ENCODE measurements around the gene TULP4. TPM values are rescaled to one million over a fixed set of nuclear protein-coding genes. Genes with fewer than 3 reads are reported as not detected.
"Not testable (repeated sequence)": the region's sequence is repeated elsewhere in the genome, so short reads cannot be mapped to it uniquely, and the experiment has no call there.

TULP4 gene
- total and polyA plus RNA-seq, 8 donors, result 1.7 to 237 (median 54.3) TPM

DNA sequence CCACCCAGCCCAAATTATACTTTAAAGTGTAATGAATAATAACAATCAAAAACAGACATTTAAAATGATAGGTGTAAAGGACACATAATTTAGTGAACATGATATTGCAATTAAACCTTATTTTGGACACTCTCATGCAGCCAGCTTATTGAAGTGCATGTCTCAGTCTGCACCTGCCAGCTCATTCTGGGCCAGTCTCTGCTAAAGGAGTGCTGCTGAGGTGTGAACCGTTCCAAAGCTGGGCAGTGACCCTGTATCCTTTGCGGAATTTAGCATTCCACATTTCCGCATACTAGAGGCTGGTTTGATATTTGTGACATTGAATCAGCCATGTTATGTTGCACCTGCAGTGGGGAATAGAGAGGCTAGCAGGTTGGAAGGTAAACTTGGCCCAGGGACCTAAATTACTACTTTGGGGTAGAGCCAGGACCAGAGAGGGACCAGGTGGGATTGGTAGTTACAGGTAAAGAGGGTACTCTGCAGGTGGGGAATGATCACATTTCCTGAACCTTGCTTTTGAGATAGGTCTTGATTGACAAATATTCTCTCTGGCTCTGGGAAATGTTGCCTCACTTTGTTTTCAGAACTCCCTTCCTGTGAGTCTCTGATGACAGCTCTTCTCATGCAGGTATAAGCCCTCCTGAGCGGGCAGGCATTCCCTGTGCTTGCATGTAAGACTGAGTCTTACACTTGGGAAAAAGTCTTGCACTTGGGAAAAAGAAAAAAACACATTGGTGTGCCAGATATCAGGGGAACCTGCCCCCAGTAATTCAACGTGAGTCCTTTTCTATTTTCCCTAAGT is 26.2 kb downstream of the TULP4 start:
- 86 to 94% (median 88%) methylated on average over 5 of the region's 5 CpGs for WGBS, 5 donors

DNA sequence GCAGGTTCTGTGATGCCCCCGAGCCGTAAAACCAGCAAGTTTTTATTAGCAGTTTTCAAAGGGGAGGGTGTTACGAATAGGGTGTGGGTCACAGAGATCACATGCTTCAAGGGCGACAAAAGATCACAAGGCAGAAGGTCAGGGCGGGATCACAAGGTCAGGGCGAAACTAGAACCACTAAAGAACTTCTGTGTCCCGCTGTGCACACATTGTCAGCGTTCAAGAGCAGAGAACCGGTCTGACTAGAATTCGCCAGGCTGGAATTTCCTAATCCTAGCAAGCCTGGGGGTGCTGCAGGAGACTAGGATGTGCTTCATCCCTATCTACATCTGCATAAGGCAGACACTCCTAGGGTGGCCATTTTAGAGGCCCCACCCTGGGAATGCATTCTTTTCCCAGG is 26.9 kb downstream of the TULP4 start:
- intact Hi-C loops (cut with DNase I; ENCODE audit: low total_unique reads), result not testable (repeated sequence)

More for the DNA sequence above, 26.2 kb downstream of the TULP4 start:
- Histone ChIP-seq H3K27ac (peak overlapping the region in 1 of 5 donors; percentile 20), H3K36me3 (peaks cover 0 to 3% (median 0%) of the 10 kb centered on the region in 4 donors), H3K4me3 (no peak overlapping the region), H3K9me3 (no peaks in the 10 kb centered on the region), H3K4me1 (peaks cover 0 to 54% (median 18%) of the 10 kb centered on the region in 4 donors), H3K27me3 (no peaks in the 10 kb centered on the region)
- intact Hi-C loops (cut with DNase I; ENCODE audit: low total_unique reads), result no loop called here
- TF ChIP-seq POLR2AphosphoS5 (IDR thresholded peaks at IDR 0.05) (no peak), POLR2A (IDR thresholded peaks at IDR 0.05) (no peak), EP300 (IDR thresholded peaks at IDR 0.05) (no peak)
- TF ChIP-seq, protein P1, sequence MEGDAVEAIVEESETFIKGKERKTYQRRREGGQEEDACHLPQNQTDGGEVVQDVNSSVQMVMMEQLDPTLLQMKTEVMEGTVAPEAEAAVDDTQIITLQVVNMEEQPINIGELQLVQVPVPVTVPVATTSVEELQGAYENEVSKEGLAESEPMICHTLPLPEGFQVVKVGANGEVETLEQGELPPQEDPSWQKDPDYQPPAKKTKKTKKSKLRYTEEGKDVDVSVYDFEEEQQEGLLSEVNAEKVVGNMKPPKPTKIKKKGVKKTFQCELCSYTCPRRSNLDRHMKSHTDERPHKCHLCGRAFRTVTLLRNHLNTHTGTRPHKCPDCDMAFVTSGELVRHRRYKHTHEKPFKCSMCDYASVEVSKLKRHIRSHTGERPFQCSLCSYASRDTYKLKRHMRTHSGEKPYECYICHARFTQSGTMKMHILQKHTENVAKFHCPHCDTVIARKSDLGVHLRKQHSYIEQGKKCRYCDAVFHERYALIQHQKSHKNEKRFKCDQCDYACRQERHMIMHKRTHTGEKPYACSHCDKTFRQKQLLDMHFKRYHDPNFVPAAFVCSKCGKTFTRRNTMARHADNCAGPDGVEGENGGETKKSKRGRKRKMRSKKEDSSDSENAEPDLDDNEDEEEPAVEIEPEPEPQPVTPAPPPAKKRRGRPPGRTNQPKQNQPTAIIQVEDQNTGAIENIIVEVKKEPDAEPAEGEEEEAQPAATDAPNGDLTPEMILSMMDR (IDR thresholded peaks at IDR 0.05), result no peak
- no peak for DNase-seq

DNA sequence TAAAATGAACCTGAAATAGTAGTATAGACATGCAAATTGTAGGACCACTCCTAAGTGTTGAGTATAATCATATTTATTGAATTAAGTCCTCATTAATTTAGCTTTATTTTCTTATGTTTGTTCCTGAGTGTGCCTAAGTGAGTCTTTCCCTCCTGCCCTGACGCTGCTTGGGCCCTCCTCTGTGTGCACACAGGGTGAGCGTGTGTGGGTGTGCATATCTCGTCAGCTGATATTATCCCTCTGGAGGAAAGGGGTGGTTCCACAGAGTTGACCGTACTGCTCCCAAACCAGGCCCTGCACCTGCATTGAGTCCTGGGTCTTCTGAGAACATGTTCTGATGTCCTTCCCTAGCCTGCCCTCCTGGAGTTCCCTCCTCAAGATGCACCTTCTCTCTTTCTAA is 28.0 kb downstream of the TULP4 start:
- peak overlapping the region in 1 of 5 donors; percentile 4 for H3K27ac ChIP-seq
- DNase-seq, result no peak
- TF ChIP-seq POLR2AphosphoS5 (IDR thresholded peaks at IDR 0.05) (no peak), POLR2A (IDR thresholded peaks at IDR 0.05) (no peak), EP300 (IDR thresholded peaks at IDR 0.05) (no peak)
- TF ChIP-seq, protein P1 (IDR thresholded peaks at IDR 0.05), result no peak
- H3K9me3 ChIP-seq, result peaks cover 0 to 2% (median 0%) of the 10 kb centered on the region in 4 donors
- H3K27me3 ChIP-seq, result no peaks in the 10 kb centered on the region
- no peak overlapping the region for H3K4me3 ChIP-seq
- WGBS, 5 donors, result 73 to 87% (median 75%) methylated on average over 4 of the region's 4 CpGs
- peaks cover 0 to 3% (median 0%) of the 10 kb centered on the region in 4 donors for H3K36me3 ChIP-seq
- H3K4me1 ChIP-seq, result peaks cover 0 to 60% (median 18%) of the 10 kb centered on the region in 4 donors
- intact Hi-C loops (cut with DNase I; ENCODE audit: low total_unique reads), result no loop called here

More for the DNA sequence above, 26.9 kb downstream of the TULP4 start:
- H3K9me3 ChIP-seq, H3K27ac ChIP-seq, H3K36me3 ChIP-seq, H3K27me3 ChIP-seq, H3K4me3 ChIP-seq: not testable (repeated sequence)
- 54 to 71% (median 62%) methylated on average over 10 of the region's 10 CpGs for WGBS, 5 donors
- DNase-seq, result peak in 1 of 2 donors; percentile 57
- H3K4me1 ChIP-seq, result peaks cover 0 to 56% (median 18%) of the 10 kb centered on the region in 4 donors

DNA sequence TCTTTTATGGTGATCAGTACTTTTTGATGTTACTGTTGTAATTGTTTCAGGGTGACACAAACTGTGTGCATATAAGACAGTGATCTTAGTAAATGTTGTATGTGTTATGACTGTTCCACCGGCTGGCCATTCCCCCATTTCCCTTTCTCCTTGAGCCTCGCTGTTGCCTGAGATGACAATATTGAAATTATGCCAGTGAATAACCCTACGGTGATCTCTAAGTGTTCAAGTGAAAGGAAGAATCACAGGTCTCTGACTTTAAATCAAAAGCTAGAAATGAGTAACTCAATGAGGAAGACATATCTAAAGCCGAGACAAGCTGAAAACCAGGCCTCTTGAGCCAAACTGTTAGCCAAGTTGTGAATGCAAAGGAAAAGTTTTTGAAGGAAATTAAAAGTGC is 32.3 kb downstream of the TULP4 start:
- intact Hi-C loops (cut with DNase I; ENCODE audit: low total_unique reads), result no loop called here
- Histone ChIP-seq H3K27ac (peak overlapping the region in 2 of 5 donors; percentile 1 to 49), H3K36me3 (peaks cover 0 to 3% (median 0%) of the 10 kb centered on the region in 4 donors), H3K9me3 (peaks cover 0 to 17% (median 5%) of the 10 kb centered on the region in 4 donors), H3K4me1 (peaks cover 0 to 44% (median 10%) of the 10 kb centered on the region in 4 donors), H3K4me3 (no peak overlapping the region), H3K27me3 (no peaks in the 10 kb centered on the region)
- no peak for DNase-seq
- 45 to 68% (median 46%) methylated on average over 4 of the region's 4 CpGs for WGBS, 5 donors
- TF ChIP-seq, protein P1 (IDR thresholded peaks at IDR 0.05), result no peak
- TF ChIP-seq EP300 (IDR thresholded peaks at IDR 0.05) (no peak), POLR2AphosphoS5 (IDR thresholded peaks at IDR 0.05) (no peak)

DNA sequence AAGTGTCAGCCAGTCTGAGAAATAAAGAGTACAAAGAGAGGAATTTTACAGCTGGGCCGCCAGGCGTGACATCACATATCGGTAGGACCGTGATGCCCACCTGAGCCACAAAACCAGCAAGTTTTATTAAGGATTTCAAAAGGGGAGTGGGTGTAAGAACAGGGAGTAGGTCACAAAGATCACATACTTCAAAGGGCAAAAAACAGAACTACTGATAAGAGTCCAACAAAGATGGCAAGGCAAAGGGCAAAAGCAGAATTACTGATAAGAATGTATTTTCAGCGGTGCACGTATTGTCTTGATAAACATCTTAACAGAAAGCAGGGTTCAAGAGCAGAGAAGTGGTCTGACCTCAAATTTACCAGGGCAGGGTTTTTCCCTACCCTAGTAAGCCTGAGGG is 33.2 kb downstream of the TULP4 start:
- H3K36me3 ChIP-seq; intact Hi-C loops (cut with DNase I; ENCODE audit: low total_unique reads); H3K27ac ChIP-seq; H3K4me3 ChIP-seq; DNase-seq; H3K27me3 ChIP-seq: not testable (repeated sequence)
- WGBS, 5 donors, result 82 to 90% (median 83%) methylated on average over 6 of the region's 6 CpGs
- Histone ChIP-seq H3K9me3 (peaks cover 0 to 17% (median 5%) of the 10 kb centered on the region in 4 donors), H3K4me1 (peaks cover 0 to 37% (median 10%) of the 10 kb centered on the region in 4 donors)
